ENCODE data around the gene CEACAM4. TPM values are rescaled to one million over a fixed set of nuclear protein-coding genes. Genes with fewer than 3 reads are reported as not detected.

The CEACAM4 gene
- total and polyA plus RNA-seq, 9 of the 15 experiments (the other 6 are each of a cell fraction or from before 2014, with no cell fraction given), result not detected

DNA sequence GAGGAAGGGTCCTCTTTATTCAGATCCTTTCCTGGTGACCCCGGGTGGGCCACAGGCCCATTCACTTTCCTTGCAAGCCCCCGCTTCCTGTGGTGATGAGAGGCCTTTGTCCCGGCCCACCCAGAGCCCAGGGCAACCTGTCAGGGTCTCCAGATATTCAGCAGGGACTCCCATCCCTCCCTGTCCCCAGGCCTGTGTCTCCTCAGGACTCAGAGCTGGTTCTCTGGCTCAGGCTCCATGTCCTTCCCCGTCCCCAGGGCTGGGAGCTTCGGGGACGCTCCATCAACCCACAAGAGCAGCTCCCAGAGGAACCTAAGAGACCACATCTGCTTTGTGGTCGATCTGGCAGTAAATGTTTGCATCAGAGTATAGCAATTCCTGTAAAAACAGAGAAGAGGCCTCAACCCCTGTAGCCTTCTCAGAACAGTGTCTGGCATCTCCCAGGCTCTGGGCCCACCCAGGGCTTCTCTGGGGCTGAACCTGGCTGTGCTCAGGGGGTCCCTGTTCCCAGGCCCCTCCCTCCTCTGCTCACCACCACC, 7.8 kb downstream of the CEACAM4 start:
- Histone ChIP-seq H3K9me3 (replicated peaks; ENCODE audit: control insufficient read depth, insufficient read depth, low read depth, low read length) (no peaks in the 10 kb centered on the region), H4K20me1 (replicated peaks; ENCODE audit: control insufficient read depth, insufficient read depth, low read length) (peaks cover 6% of the 10 kb centered on the region; the same call in 1 of the 2 replicates), H3K9ac (ENCODE audit: insufficient read depth in 1 of 2, low read depth in 2 of 2, low read length in 2 of 2) (no peak overlapping the region), H3K4me1 (replicated peaks in 1 of 2; ENCODE audit: control insufficient read depth in 2 of 2, insufficient read depth in 2 of 2, low read length in 2 of 2) (no peaks in the 10 kb centered on the region), H3K4me3 (no peak overlapping the region), H3K79me2 (ENCODE audit: control insufficient read depth, insufficient read depth, low read length) (no peaks in the 10 kb centered on the region), H3K9me1 (ENCODE audit: control insufficient read depth, insufficient read depth, low read length) (peaks cover 3% of the 10 kb centered on the region), H3K27ac (ENCODE audit: extremely low read depth, low read depth, low read length) (no peak overlapping the region), H3K36me3 (ENCODE audit: control insufficient read depth, insufficient read depth, low read length) (no peaks in the 10 kb centered on the region), H2AFZ (ENCODE audit: low read depth, low read length) (no peak overlapping the region), H3K27me3 (ENCODE audit: control insufficient read depth in 2 of 2, insufficient read depth in 2 of 2, low read length in 2 of 2) (peaks cover 0 to 4% of the 10 kb centered on the region in 2 experiments; a peak in 1 of 5 replicates), H3K4me2 (ENCODE audit: insufficient read depth, low read length) (no peak overlapping the region)
- WGBS (ENCODE audit: insufficient coverage, low coverage, missing lambda C conversion rate), result 2% methylated on average over 4 of the region's 7 CpGs
- no TSS peak for BruUV-seq (replicated peaks)
- no peak for ATAC-seq
- intact Hi-C loops (cut with micrococcal nuclease), result no loop called here
- POLR2A ChIA-PET, result interaction anchor here (0.7 to 1.0 kb wide), 2 partner anchors 135 to 192 kb away, joined by 3 read pairs; no protein-coding TSS in a partner anchor
- FAIRE-seq, result no peak
- TF ChIP-seq DIDO1 (tag; IDR thresholded peaks at IDR 0.05; ENCODE audit: low read depth) (no peak), RBM25 (IDR thresholded peaks at IDR 0.05; ENCODE audit: low read depth, low read length, severe bottlenecking) (no peak), KDM1A (IDR thresholded peaks at IDR 0.05) (no peak), ZNF699 (CRISPR knock-in tag; IDR thresholded peaks at IDR 0.05; ENCODE audit: insufficient replicate concordance) (no peak), ZNF175 (CRISPR knock-in tag; IDR thresholded peaks at IDR 0.05; ENCODE audit: low read depth) (no peak), ARNT (IDR thresholded peaks at IDR 0.05) (no peak), HCFC1 (IDR thresholded peaks at IDR 0.05; ENCODE audit: low read depth, low read length) (no peak), SAP30 (IDR thresholded peaks at IDR 0.05; ENCODE audit: borderline replicate concordance, insufficient read depth, low read depth, low read length, poor library complexity, severe bottlenecking) (no peak), MYNN (IDR thresholded peaks at IDR 0.05) (no peak), MYNN (CRISPR knock-in tag; IDR thresholded peaks at IDR 0.05) (no peak), RBM17 (IDR thresholded peaks at IDR 0.05; ENCODE audit: borderline replicate concordance, low read depth, low read length) (no peak)
- TF ChIP-seq, protein P1, sequence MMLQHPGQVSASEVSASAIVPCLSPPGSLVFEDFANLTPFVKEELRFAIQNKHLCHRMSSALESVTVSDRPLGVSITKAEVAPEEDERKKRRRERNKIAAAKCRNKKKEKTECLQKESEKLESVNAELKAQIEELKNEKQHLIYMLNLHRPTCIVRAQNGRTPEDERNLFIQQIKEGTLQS (IDR thresholded peaks at IDR 0.05), result no peak
- TF ChIP-seq, protein P1 (CRISPR knock-in tag; conservative IDR thresholded peaks at IDR 0.05), result no peak
- DNase-seq (ENCODE audit: extremely low read depth in 1 of 4, low spot score in 3 of 4), result no peak
- CTCF ChIA-PET (ENCODE audit: low intra/inter-chr PET ratio), result no interaction called here
- in situ Hi-C loops (cut with MboI), result no loop called here
